HS-5 (cell line): Measurements from ENCODE around the gene RNF38.
"Not testable (repeated sequence)": the region's sequence is repeated elsewhere in the genome, so short reads cannot be mapped to it uniquely, and the experiment has no call there.

ENCODE experiments used
- DNase-seq: peaks from one replicate; pipeline ENCODE4 v3.0.0-alpha.2; 2012; ENCODE audit warnings: low read depth

Gene RNF38

DNA sequence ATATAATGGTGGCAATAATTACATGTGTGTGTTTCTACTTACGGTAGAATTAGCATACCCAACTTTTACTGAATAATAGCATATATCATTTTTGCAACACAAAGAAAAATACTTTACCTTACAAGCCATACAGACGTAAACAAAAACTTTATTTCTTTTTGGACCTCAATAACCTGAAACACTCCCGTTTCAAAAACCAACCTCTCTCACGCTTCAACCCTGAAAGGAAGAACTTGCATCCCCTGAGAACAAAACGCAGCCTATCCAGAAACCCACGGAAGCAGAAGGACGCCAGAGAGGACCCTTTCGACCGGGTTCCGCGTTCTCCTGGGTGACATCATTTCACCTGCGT is at the start of gene RNF38:
RNF38 (minus strand) TSS at position 290 of the 352 bp plus-strand sequence; CDS start at position 129, 161 bp downstream.
- DNase-seq, result no peak

DNA sequence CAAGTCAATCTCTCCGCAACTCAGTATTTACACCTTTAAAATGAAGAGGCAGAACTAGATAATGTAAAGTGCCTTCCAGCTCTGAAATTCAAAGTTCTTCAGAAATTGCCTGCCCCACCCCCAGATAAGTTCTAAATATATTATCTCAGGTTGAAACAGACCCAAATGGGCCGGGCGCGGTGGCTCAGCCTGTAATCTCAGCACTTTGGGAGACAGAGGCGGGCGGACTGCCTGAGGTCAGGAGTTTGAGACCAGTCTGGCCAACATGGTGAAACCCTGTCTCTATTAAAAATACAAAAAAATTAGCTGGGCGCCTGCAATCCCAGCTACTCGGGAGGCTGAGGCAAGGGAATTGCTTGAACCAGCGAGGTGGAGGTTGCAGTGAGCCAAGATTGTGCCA is 48.5 kb upstream of the RNF38 start:
- DNase-seq, result not testable (repeated sequence)

DNA sequence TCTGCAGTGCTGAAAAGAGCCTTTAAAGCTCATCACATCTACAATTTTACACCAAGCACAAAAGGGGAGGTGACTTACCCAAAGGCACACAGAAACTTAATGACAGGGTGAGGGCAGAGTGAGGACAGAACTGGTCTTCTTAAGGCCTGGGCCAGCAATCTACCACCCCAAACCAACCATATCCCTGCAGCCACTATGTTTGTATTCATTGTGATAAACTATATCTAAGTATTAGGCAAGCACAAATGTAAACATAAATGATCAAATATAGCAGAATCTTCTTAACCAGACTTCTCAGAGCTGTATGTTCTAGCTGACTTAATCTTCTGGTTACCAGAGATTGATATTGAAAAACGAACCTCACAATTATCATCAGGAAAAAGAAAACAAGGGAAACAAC is 47.9 kb upstream of the RNF38 start:
- no peak for DNase-seq

DNA sequence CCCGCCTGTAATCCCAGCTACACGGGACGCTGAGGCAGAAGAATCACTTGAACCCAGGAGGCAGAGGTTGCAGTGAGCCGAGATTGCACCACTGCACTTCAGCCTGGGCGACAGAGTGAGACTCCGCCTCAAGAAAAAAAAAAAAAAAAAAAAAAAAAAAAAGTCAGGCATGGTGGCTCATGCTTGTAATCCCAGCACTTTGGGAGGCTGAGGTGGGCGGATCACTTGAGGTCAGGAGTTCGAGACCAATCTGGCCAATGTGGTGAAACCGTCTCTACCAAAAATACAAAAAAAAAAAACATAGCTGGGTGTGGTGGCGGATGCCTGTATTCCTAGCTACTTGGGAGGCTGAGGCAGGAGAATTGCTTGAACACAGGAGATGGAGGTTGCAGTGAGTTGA is 46.6 kb upstream of the RNF38 start:
- DNase-seq, result not testable (repeated sequence)

DNA sequence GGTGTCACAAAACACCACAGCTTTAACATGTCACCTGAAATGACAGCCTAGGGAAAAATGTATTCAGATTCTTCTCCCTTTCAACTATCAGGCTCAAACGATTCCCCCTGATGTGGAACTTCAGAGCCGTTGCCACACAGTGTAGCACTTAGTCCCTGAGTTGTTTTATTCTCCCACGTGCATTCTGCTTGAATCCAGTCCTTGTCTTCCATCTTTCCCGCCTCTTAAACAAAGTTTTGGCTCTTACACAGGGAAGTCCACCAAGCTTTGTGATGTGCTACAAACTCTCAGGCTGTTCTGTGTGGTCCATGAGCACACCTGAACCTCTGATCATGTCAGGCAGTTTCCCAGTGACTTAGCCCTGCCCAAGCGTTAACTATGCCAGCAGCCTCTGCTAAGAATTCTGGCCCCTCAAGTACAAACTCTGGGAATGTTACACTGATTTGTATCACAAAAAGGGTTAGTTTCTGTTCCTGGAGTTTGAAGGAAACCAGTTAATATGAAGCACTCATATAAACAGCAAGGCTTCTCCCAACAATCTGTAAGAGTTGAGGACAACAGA is 45.8 kb upstream of the RNF38 start:
- no peak for DNase-seq

DNA sequence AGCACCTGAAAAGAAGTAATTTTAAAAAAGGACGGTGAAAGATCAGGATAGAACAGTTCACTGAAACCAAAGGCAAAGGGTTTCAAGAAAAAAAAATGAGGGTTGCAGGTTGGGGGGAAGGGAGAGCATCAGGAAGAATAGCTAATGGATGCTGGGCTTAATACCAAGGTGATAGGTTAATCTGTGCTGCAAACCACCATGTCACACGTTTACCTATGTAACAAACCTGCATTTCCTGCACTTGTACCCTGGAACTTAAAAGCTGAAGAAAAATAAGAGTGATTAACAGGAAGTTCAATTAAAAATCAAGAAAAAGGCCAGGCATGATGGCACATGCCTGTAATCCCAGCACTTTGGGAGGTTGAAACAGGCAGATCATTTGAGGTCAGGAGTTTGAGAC is 44.1 kb upstream of the RNF38 start:
- DNase-seq, result no peak

DNA sequence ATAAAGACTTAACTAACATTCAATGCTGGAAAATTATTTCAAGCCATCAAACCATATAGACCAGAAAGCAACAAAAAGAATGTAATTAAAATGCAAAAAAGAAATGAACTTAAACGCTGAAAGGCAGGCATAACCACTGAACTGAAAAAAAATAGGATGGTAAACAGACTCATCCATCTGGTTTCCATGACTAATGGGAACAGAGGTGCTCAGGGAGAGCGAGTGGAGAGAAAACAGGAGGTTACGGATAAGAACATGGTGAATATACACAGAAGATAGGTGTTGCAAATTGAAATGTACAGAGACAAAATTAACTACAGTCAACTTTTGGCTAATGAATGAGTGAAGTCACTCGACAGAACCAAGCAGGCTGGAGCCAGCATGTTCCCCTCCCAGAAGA is 43.5 kb upstream of the RNF38 start:
- DNase-seq, result no peak

DNA sequence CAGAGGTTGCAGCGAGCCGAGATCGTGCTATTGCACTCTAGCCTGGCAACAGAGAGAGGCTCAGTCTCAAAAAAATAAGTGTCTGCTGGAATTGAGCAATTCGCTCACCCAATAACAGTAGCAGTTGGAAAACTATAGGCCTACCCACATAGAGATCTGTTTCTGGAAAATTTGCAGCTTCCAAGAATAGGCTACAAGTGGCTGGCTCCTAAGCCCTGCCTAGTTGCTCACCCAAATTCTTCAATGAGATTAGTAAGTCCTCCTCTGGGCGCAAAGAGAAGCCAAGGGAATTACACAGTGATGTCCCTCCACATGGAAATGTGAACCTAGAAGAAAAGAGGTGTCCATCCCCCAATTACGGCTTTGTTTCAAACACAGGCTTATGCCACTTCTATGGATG is 42.6 kb upstream of the RNF38 start:
- no peak for DNase-seq

DNA sequence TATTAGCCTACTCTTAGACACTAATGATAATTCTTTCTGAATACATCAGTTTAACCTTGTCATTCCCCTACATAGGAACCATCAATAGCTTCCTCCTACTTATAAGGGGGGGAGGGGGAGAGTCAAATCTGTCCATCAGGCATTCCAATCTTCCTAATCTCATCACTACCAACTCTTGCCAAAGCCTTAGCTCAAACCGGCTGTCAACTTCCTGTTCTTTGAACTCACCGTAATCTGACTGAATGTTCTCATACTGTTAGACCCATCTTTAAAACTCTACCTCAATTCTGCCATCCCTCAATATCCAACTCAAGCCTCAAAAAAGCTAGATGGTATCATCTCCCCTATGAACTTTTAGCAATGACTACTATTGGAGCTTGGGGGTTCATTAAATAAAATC is 41.9 kb upstream of the RNF38 start:
- DNase-seq, result no peak

DNA sequence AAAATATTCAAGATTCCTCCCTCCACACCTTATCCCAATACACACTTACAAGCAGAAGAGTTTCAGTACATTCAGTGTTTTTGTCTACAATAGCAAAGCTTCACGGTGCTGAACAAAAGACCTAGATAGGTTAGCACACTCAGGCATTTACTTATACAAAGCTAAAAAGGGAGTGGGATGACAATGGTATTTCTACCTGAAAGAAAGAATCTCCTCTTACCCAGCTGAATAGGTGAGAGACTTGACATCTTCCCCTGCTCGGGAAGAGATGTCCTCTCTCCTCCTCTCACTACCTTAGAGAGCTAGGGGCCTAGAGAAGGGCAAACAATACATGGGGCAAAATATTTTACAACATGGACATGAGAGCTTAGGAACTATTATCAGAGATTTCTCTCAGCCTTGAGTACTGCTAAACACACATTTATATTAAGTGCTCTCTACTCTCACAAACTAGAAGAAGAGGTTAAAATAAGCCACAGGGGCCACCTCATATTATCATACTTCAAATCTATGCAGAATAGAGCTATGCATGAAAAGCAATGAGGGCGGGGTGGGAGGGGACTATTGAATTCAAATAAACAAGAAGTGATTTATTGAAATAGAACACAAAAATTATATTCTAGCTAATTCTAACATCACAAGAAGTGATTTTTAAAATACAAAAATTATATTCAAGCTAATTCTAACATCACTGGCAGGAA is 38.6 kb upstream of the RNF38 start:
- no peak for DNase-seq

DNA sequence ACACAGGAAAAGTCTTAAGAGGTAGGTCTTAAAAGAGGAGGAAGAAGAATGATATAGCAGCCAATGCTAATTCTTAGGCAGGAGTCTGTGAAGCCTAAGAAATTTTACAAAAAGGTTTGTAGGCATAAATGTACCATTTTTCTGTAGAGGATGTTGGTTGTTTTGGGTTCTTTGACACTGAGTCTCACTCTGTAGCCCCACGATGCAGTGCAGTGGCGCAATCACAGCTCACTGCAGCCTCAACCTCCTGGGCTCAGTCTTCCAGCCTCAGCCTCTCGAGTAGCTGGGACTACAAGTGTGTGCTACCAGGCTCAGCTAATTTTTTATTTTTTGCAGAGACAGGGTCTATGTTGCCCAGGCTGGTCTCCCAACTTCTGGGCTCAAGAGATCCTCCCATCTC is 37.7 kb upstream of the RNF38 start:
- no peak for DNase-seq

DNA sequence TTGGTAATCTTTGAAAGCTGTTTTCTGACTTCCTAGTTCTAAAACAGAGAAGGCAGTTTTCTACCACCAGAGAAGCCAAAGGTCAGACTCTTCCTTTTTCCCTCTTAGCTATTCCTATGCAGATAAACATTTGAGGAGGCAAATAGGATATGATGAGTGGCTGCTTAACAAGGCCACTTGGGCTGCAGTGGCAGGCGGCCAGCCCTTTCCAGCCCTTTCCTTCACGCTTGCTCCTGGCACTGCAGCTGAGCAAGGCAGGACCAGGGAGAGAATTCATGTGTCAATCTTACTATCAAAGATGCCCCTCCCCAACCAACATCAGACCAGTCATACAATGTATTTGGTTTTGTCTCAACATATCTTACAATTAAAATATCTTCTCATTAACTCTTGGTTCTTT is 36.8 kb upstream of the RNF38 start:
- no peak for DNase-seq

DNA sequence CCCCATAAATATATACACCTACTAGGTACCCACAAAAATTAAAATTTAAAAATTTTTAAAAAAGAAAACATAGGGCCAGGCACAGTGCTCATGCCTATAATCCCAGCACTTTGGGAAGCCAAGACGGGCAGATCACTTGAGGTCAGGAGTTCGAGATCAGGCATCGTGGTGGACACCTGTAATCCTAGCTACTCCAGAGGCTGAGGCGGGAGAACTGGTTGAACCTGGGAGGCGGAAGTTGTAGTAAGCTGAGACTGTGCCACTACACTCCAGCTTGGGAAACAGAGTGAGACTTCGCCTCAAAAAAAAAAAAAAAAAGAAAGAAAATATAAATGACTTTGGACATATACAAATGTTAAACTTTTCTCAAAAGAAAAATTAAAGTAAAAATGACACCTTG is 33.3 kb upstream of the RNF38 start:
- DNase-seq, result no peak

DNA sequence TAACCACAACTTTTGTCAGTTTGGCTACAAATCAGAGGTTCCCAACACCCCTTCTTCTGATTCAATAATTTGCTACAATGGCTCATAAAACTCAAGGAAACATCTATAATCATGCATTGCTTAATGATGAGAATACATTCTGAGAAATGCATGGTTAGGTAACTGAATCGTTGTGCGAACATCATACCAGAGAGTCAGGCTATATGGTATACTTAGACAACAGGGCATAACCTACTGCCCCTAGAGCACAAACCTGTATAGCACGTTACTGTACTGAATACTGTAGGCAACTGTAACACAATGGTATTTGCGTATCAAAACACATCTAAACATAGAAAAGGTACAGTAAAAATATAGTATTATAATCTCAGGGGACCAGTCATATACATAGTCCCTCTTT is 31.0 kb upstream of the RNF38 start:
- DNase-seq, result no peak

DNA sequence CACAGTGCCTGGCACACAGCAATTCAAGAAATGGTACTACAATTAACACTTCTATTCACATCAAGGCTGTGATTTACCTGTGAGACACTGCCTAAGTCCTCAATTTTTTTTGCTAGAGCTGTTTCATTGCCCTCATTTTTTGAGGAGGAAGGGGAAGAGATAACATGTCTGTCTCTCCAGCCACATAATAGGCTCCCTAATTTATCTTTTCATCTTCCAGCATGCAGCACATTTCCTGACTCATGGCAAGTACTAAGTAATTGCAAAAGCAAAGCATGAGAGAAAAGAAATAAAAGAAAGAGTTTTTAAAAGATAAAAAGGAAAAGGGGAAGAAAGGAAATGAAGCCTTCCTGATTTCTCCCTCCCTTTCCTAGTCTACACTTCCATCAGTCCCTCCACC is 26.9 kb upstream of the RNF38 start:
- DNase-seq, result no peak

DNA sequence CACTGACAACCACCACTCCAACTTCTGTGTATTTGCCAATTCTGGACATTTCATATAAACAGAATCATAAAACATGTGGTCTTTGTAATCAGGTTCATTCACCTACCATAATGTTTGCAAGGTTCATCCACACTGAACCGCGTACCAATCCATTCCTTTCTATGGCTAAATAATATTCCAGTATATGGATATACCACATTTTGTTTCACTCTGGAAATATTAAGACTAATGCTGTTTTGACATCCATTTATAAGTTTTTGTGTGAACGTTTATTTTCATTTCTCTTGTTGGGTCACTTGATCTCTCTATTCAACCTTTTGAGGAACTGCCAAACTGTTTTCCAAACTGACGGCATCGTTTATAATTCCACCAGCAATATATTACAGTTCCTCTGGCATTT is 26.3 kb upstream of the RNF38 start:
- DNase-seq, result no peak

DNA sequence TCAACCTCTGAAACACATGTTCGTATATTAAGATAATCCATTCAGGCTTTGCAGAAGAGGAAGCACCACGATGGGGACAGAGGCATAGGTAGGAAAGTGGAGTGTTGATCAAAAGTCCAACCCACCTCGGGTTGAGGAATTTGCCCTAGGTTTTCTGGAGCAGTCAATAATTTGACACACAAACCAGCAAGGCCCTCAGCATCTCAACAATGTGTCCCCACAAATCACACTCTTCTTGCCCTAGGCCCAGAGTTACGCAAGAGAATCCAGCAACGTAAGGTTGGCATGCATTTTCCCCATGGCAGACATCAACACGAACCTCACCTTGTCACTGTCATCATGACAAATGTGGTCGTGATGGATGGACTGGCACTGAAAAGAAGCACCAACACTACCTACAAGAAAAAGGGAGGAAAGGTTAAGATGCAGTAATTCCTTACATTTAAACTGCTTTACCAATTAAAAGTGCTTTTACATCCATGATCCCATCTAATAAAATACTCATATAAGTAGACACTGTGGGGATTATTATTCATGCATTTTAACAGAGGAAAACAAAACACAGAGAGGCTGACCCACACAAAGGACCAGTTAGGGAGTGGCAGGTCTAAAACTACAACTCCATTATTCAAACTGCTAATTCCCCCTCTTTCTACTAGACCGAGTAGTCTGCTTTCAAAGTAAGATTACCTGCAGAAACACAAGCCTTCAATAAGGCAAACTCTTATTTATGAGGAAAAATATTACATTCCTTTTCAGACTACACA is 24.4 kb upstream of the RNF38 start:
- no peak for DNase-seq

DNA sequence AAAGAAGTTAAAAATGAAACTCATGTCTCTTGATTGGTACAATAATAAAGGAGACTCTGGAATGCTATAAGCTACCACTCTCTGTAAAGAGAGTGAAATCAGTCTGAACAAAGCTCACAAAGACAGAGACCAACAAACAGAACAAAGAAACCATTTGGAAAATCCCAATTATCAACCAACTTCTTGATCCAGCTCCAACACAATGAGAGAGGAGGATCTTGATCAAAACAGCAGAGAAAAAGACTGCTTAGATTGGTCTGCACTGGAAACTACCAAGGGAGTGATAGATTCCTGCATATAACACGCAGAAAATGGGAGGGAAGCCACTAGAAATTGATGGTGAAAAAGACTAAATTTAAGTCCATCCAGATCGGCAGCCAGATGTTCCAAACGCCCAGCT is 23.1 kb upstream of the RNF38 start:
- DNase-seq, result no peak

DNA sequence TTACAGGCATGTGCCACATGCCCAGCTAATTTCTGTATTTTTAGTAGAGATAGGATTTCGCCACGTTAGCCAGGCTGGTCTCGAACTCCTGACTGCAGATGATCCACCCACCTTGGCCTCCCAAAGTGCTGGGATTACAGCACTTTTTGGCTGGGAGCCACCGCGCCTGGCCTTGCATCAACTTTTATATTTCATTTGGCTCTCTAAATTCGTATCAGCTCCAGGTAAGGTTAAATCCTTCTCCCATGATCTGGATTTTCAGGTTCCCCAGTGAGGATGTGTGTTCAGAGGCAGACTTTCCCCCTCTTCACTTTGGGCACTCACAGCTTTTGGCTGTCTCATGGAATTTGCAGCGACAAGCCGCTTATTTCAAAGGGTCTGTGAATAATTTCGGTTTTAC is 16.8 kb upstream of the RNF38 start:
- no peak for DNase-seq

DNA sequence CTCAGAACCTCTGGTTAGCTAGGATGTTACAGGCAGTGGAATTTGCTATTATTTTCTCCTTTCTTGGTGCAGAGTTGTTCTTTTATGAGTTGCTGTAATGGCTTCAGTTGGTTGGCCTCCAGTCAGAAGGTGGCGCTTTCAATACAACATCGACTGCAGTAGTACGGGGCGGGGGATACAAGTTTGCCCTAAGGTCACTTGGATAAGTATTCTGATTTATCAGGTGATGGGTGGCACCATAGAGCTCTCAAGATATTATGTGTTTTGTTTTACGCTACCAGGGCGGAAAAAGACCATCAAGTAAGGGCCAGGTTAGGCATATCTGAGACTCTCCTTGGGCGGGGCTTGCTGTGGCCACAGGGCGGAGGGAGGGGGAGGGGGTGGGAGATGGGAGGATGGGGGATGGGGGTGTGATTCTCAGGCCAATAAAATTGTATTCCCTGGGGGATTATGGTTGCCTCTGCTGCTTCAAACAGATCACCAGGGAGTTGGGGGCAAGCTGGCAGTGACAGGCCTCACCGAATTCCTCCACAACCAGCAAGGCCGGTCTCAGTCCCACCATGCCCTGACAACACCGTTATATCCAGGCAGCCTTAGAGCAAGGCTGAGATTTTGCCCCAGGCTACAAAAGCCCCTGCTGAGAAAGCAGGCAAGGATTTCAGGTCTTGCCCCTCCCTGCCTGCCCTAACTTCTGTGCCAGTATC is 15.9 kb upstream of the RNF38 start:
- DNase-seq, result no peak

DNA sequence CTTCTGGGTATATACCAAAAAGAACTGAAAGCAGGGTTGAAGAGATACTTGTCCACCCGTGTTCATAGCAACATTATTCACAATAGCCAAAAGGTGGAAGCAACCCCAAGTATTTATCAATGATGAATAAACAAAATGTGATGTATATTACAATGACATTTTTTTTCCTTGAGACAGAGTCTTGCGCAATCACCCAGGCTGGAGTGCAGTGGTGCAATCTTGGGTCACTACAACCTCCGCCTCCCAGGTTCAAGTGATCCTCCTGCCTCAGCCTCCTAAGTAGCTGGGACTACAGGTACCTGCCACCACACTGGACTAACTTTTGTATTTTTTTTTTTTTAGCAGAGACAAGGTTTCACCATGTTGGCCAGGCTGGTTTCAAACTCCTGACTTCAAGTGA is 11.3 kb upstream of the RNF38 start:
- DNase-seq, result not testable (repeated sequence)

DNA sequence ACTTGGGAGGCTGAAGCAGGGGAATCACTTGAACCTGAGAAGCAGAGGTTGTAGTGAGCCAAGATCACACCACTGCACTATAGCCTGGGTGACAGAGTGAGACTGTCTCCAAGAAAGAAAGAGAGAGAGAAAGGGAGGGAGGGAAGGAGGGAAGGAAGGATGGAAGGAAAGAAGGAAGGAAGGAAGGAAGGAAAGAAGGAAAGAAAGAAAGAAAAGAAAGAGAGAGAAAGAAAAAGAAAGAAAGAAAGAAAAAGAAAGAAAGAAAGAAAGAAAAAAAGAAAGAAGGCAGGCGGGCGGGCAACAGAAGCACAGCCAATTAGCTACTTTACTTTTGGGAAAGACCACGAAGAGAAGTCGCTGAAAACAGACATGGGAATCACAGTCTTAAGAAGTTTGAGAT is 9.0 kb upstream of the RNF38 start:
- DNase-seq, result not testable (repeated sequence)

DNA sequence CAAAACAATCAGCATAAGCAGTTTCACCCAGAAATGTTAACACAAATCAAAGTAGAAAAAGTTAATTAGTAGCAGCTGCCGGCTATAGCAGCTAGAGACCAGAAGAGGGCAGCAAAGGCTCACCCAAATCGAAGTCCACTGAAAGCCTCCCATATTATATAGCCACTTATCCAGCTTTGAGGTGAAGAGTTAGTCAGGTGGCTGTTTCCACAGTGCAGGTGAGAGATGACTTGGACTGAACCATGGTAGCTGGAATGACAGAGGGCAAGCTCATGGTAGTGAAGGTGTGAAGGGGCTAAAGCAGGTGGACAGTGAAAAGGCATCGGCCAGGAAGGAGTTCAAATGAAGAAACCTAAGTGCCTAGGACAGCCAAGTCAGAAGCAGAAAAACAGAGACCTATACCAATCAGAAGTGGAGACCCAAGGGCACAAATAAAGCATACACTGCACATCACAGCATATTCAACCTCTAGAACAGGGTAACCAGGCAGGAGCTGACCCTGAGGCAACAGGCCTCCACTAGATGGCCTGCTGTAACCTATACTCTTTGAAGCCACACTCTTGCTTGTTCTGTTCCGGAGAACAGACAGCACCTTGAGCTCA is 7.2 kb upstream of the RNF38 start:
- no peak for DNase-seq
